AG09319 (cell line): ENCODE measurements around the gene CUBN.
A peak's percentile ranks its signal among the peaks of the same experiment; 100 is the strongest.

Source experiments
- DNase-seq: peaks from one replicate; pipeline ENCODE4 v3.0.0-alpha.2; 2010; ENCODE audit warnings: low read depth; ENCODE audit errors: extremely low read depth
- TF ChIP-seq, protein P1 (sequence below): IDR thresholded peaks from 2 replicates; pipeline ENCODE4 v1.5.1; 2011; ENCODE audit warnings: low read depth, mild to moderate bottlenecking, inconsistent platforms, low read length, moderate library complexity

CUBN gene

DNA sequence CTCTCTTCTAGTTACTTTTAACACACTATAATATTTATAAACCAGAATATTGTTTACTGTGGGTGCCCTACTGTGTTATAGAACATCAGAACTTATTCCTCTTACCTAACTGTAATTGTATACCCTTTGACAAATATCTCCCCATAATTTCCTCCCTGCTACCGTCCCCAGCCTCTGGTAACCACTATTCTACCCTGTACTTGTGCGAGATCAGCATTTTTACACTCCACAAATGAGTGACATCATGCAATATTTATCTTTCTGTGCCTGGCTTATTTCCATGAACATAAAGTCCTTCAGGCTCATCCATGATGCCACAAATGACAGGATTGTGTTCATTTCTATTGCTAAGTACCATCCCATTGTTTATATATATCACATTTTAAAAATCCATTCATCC is 172.6 kb downstream of the CUBN start:
- TF ChIP-seq, protein P1, sequence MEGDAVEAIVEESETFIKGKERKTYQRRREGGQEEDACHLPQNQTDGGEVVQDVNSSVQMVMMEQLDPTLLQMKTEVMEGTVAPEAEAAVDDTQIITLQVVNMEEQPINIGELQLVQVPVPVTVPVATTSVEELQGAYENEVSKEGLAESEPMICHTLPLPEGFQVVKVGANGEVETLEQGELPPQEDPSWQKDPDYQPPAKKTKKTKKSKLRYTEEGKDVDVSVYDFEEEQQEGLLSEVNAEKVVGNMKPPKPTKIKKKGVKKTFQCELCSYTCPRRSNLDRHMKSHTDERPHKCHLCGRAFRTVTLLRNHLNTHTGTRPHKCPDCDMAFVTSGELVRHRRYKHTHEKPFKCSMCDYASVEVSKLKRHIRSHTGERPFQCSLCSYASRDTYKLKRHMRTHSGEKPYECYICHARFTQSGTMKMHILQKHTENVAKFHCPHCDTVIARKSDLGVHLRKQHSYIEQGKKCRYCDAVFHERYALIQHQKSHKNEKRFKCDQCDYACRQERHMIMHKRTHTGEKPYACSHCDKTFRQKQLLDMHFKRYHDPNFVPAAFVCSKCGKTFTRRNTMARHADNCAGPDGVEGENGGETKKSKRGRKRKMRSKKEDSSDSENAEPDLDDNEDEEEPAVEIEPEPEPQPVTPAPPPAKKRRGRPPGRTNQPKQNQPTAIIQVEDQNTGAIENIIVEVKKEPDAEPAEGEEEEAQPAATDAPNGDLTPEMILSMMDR: no peak
- no peak for DNase-seq

DNA sequence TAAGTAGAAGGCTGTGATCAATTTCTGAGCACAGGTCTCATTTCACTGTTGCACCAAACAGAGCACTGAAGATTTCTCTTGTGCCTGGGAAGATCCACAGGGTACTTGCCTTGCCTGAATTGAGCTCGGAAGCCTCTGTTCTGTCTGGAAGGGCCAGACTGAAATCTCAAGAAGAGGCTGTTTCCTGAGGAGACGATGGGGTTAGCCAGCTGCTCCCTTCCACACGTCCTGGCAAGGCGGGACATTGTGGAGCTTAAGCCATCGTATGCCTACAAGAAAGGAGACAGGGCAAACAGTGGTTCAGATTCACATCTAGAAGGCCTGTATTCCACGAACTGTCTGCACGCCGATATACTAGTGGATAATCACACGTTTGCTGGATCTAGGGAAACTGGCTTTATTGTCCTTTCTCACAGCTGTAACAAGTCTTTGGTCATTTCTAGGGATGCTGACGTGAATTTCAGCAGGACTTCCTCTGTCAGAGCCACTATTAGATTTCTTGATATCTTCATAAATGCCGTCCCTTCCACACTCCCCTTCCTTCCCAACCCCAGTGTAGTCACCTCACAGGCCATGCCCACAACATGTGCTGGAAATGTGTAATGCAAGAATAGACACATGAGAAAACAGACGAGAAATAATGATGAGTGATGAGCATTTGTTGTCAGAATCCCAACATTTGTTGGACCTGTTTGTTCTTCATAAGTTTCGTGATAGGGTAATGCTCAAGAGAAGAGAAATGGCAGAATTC is 175.2 kb downstream of the CUBN start:
- no peak for DNase-seq
- TF ChIP-seq, protein P1: no peak

DNA sequence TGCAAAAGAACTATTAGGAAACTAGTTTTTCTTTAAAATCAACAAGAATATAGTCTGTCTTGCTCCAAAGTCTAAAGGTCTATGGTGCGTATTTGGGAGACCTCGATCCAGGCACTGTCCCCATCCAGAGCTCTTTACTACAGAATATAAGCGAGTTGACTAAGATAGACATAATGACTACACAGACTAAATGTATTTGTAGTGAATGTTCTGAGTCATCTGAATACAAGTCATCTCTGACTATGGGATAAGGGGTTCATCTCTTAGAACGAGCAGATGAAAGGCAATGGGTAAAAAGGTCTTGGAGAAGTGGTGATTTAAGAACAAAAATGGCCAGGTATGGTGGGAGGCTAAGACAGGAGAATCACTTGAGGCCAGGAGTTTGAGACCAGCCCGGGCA is 176.3 kb downstream of the CUBN start:
- TF ChIP-seq, protein P1: no peak
- no peak for DNase-seq

DNA sequence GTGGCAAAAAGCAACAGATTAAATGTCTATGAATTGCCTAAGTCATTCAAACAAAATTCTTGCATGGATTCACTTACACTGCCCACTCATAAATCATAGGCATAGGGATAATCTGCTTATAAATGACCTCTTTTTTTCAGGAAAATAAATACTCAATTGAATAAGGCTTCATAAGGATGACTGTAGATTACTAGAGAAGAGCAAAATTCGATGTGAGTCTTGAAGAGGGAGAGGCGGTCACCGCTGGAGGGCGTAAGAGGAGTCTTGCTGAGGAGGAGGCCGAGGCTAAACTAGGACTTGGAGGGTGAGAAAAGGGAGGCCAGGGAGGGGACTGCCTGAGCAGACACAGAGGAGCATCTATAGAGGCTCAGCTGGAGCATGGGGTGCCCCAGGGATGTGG is 177.0 kb downstream of the CUBN start:
- DNase-seq: no peak
- TF ChIP-seq, protein P1: peak; percentile 47

DNA sequence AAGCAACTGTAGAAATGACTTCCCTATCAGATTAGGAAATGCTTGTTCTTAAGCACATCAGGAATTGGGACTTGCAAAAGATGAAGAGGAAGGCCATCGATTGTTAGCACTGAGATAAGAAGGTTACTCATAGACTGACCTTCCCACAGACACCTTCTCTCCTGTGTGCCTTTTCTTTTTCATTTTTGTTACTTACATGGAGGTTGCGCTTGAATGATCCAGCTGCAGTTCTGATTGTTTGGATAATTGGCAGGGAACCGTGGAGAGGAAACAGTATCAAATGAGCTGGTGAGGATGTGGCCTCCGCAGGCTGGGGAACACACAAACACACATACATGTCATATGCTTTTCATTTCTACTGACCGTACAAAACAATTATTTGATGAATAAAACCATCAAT is 177.5 kb downstream of the CUBN start:
- TF ChIP-seq, protein P1: no peak
- DNase-seq: no peak

DNA sequence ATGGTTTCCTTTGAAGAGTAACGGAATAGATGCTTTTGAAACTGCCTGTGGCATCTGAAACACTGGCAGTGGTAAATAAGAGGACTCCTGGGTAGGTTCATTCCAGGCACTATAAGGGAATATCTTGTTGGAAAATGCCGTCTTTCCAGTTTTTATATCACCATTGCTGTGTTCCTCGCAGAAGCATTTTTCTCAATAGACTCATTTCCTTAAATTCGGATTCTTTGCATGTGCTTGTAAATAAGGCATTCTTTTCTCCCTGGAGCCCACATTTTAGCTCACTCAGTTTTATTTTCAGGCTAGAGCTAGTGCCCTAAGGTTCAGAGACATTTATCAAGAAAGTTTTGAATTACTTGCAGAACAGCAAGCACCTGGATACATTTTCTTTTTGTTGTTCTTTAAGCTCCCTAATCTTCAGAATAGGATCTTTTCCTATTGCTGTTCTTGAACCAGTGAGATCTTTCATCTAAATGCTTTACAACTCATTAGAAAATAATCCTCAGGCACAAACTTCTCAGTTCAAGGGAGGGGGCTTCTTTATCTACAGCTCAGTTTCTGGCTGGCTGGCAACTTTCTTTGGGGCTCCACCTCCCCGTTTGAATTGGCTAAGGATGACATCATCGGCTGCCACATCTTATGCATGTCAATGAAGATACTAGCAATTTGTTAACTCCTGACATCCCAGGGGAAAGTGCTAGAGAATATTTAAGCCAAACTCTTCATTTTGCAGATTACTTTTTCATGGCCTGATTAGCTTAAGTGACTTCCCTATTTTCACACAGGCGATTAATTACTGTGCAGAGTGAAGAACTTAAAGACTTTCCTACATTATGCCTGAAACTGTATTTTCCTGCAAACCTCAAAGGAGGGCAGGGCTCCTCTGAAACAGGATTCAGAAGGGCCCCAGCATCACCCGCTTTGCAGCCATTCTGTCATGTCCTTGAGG is 178.7 kb downstream of the CUBN start:
- TF ChIP-seq, protein P1: no peak
- no peak for DNase-seq

DNA sequence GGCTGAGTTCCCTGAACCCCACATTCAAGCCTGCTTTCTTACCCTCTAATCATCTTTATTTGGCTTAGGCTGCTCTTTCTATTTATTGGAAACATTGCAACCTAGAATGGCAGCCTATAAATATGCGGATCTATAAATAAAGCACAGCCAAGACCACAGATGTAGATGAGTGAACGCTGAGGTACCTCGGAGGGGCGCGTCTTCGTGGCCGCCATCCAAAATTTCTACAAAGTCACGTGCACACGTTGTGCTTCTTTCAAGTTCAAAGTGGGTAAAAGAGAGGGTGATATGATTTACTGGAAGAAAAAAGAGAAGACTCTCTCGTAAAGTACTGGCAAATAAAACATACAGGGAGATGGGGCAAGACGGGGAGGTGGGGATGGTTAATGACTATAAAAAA is 179.8 kb downstream of the CUBN start:
- no peak for DNase-seq
- TF ChIP-seq, protein P1: no peak
